Thyroid gland (tissue), 4 donors: ENCODE data around the gene DGKB.

Experiments
- CTCF ChIP-seq, 6 experiments: fragments of 200-600 bp in 3 of 6; fragments of 450-650 bp in 3 of 6; sonication (generic) in 3 of 6; IDR thresholded peaks; one replicate each; pipeline ENCODE4 v1.5.1; 2016 to 2019; ENCODE audit warnings: antibody characterized with exemption in 6 of 6, mild to moderate bottlenecking in 2 of 6, inconsistent platforms in 1 of 6, moderate library complexity in 1 of 6
- POLR2A ChIP-seq, 2 donors: fragments of 450-650 bp; IDR thresholded peaks; one replicate each; pipeline ENCODE4 v1.6.1; 2017; ENCODE audit warnings: antibody characterized with exemption in 2 of 2, mild to moderate bottlenecking in 2 of 2, moderate library complexity in 1 of 2

DNA sequence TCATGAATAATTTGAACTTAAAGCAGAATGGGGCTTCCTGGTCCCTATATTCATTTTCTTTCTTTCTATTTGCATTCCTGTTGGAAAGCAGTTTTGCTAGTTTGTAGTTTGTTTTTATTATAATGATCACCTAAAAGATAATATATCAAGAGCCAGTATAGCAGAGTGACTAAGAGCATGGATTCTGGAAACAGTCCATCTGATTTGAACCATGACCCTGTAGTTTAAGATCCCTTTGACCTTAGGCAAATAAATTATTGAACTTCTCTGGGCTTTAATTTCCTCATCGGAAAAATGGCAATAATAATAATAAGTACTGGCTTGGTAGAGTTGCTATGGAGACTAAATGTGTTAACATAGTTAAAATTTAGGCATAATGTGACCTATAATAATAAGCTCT, 76.1 kb downstream of the DGKB start:
- no peak for TF ChIP-seq CTCF (IDR thresholded peaks at IDR 0.05)
- TF ChIP-seq POLR2A (IDR thresholded peaks at IDR 0.05): no peak
